GM12878 (cell line): ENCODE data around the gene BHLHA9. TPM values are rescaled to one million over a fixed set of nuclear protein-coding genes. Genes with fewer than 3 reads are reported as not detected.

Source experiments
- ATAC-seq: fragments of 200-7000 bp; cut with Tn5 transposase; 3 replicates; pipeline ENCODE4 v1.9.1; 2020; ENCODE audit warnings: mild to moderate bottlenecking, moderate library complexity
- BruUV-seq: library from RNA; stranded (reverse); fragments of 400-500 nt; replicated peaks from 2 replicates; lab custom pipeline; 2021; lab: Mats Ljungman, UMichigan
- CTCF ChIA-PET: fragments of 300-600 bp; sonication (Branson Sonifier 250); formaldehyde crosslinking; extraction: SDS; loops from one replicate; lab custom pipeline; 2021; ENCODE audit warnings: inconsistent platforms; lab: Yijun Ruan, JAX
- POLR2A ChIA-PET: fragments of 350-600 bp; formaldehyde crosslinking; extraction: SDS; loops from one replicate; lab custom pipeline; 2021; ENCODE audit warnings: inconsistent platforms; lab: Charles Lee
- RAD21 ChIA-PET: fragments of 300-600 bp; sonication (Branson Sonifier 250); formaldehyde crosslinking; loops from one replicate; lab custom pipeline; 2023; ENCODE audit warnings: antibody characterized with exemption; ENCODE audit not compliant: unreplicated experiment; lab: Charles Lee
- SMC1A ChIA-PET: fragments of 300-600 bp; sonication (Branson Sonifier 250); formaldehyde crosslinking; loops from one replicate; lab custom pipeline; 2023; ENCODE audit not compliant: unreplicated experiment, uncharacterized antibody; lab: Charles Lee
- DNase-seq: peaks from one replicate; pipeline ENCODE4 v3.0.0-alpha.2; 2011; ENCODE audit warnings: low read depth, low spot score
- FAIRE-seq: peaks from 3 replicates; lab custom pipeline; 2011; peaks lifted over from hg19 to GRCh38; lab: Jason Lieb, UNC
- H2AFZ ChIP-seq: 2 replicates; pipeline ENCODE4 v1.6.0; 2011; ENCODE audit warnings: low read depth, low read length, control low read depth; ENCODE audit not compliant: control insufficient read depth
- H3K27ac ChIP-seq: 2 replicates; pipeline ENCODE4 v1.5.1; 2011; ENCODE audit warnings: control low read depth; ENCODE audit not compliant: control insufficient read depth, insufficient read depth
- H3K27me3 ChIP-seq, 2 experiments: replicated peaks in 1 of 2; 2 replicates each; pipeline versions ENCODE4 v1.6.0 to v1.6.1; 2011; ENCODE audit warnings: low read length in 1 of 2; ENCODE audit not compliant: control insufficient read depth in 2 of 2, insufficient read depth in 2 of 2
- H3K36me3 ChIP-seq, 2 experiments: 2 replicates each; pipeline ENCODE4 v1.5.1; 2011; ENCODE audit warnings: low read length in 1 of 2; ENCODE audit not compliant: control insufficient read depth in 2 of 2, insufficient read depth in 2 of 2
- H3K4me1 ChIP-seq: 2 replicates; pipeline ENCODE4 v1.6.1; 2011; ENCODE audit warnings: mild to moderate bottlenecking, low read length, moderate library complexity, mixed read lengths; ENCODE audit not compliant: control insufficient read depth, insufficient read depth
- H3K4me2 ChIP-seq: 2 replicates; pipeline ENCODE4 v1.6.0; 2011; ENCODE audit warnings: control low read depth; ENCODE audit not compliant: control insufficient read depth, insufficient read depth
- H3K4me3 ChIP-seq: fragments of 200-600 bp; sonication (generic); 2 replicates; pipeline ENCODE4 v1.5.1; 2016
- H3K79me2 ChIP-seq: 2 replicates; pipeline ENCODE4 v1.6.0; 2011; ENCODE audit warnings: low read length; ENCODE audit not compliant: control insufficient read depth, insufficient read depth
- H3K9ac ChIP-seq: 2 replicates; pipeline ENCODE4 v1.8.0; 2011; ENCODE audit warnings: low read length, control low read depth, mixed read lengths; ENCODE audit not compliant: control insufficient read depth, insufficient read depth
- H3K9me3 ChIP-seq: replicated peaks from 3 replicates; pipeline ENCODE4 v1.5.1; 2011; ENCODE audit warnings: mild to moderate bottlenecking, low read length; ENCODE audit not compliant: control insufficient read depth, insufficient read depth
- H4K20me1 ChIP-seq: 2 replicates; pipeline ENCODE4 v1.6.0; 2011; ENCODE audit not compliant: control insufficient read depth, insufficient read depth
- ATF7 ChIP-seq: fragments of 450-650 bp; IDR thresholded peaks from 2 replicates; pipeline ENCODE4 v1.6.1; 2016; ENCODE audit warnings: low read depth, mild to moderate bottlenecking
- CHD1 ChIP-seq: IDR thresholded peaks from 2 replicates; pipeline ENCODE4 v1.6.1; 2012; ENCODE audit warnings: low read depth, low read length, improper control_type of control experiment
- CREB1 ChIP-seq: IDR thresholded peaks from 2 replicates; pipeline ENCODE4 v1.6.1; 2012; ENCODE audit warnings: low read depth, mild to moderate bottlenecking, inconsistent platforms
- ETV6 ChIP-seq, 2 experiments: fragments of 450-650 bp in 1 of 2; IDR thresholded peaks in 1 of 2; conservative IDR thresholded peaks in 1 of 2; 2 replicates each; pipeline ENCODE4 v1.6.1; 2014; ENCODE audit warnings: antibody characterized with exemption in 1 of 2, borderline replicate concordance in 1 of 2, low read depth in 1 of 2, mild to moderate bottlenecking in 1 of 2, moderate library complexity in 1 of 2
- NFIC ChIP-seq: IDR thresholded peaks from 2 replicates; pipeline ENCODE4 v1.6.1; 2012; ENCODE audit warnings: low read depth, mild to moderate bottlenecking, inconsistent platforms, low read length, moderate library complexity
- NFXL1 ChIP-seq: fragments of 450-650 bp; IDR thresholded peaks from 2 replicates; pipeline ENCODE4 v1.6.1; 2017; ENCODE audit warnings: antibody characterized with exemption, mild to moderate bottlenecking, borderline replicate concordance
- NR2C2 ChIP-seq: IDR thresholded peaks from 2 replicates; pipeline ENCODE4 v1.6.1; 2011; ENCODE audit warnings: borderline replicate concordance, low read depth; ENCODE audit not compliant: control insufficient read depth, insufficient read length
- PAX5 ChIP-seq: IDR thresholded peaks from 2 replicates; pipeline ENCODE4 v1.6.1; 2011; ENCODE audit warnings: low read depth, low read length, borderline replicate concordance
- SMAD1 ChIP-seq: fragments of 450-650 bp; IDR thresholded peaks from 2 replicates; pipeline ENCODE4 v1.6.1; 2018; ENCODE audit warnings: mild to moderate bottlenecking, low read depth; ENCODE audit not compliant: partially characterized antibody
- SMC3 ChIP-seq: IDR thresholded peaks from 2 replicates; pipeline ENCODE4 v1.6.1; 2011; ENCODE audit warnings: low read length, improper control_type of control experiment, borderline replicate concordance
- TCF7 ChIP-seq: IDR thresholded peaks from 2 replicates; pipeline ENCODE4 v1.6.1; 2014; ENCODE audit warnings: antibody characterized with exemption, borderline replicate concordance
- ZBTB40 ChIP-seq: fragments of 450-650 bp; IDR thresholded peaks from 2 replicates; pipeline ENCODE4 v1.6.1; 2016; ENCODE audit warnings: mild to moderate bottlenecking, moderate library complexity, borderline replicate concordance
- ZNF687 ChIP-seq: fragments of 450-650 bp; IDR thresholded peaks from 2 replicates; pipeline ENCODE4 v1.6.1; 2017; ENCODE audit warnings: mild to moderate bottlenecking, moderate library complexity
- ZSCAN29 ChIP-seq: fragments of 450-650 bp; IDR thresholded peaks from 2 replicates; pipeline ENCODE4 v1.6.1; 2017; ENCODE audit warnings: mild to moderate bottlenecking, moderate library complexity
- WGBS: methylation state at CpG from one replicate; pipeline ENCODE4 v1.1.6; 2016; ENCODE audit warnings: low lambda C conversion rate; ENCODE audit not compliant: insufficient replicate concordance, insufficient coverage; ENCODE audit errors: missing lambda C conversion rate; 5-methylcytosine and 5-hydroxymethylcytosine counted together
- in situ Hi-C: fragments of 300-500 bp; cut with MboI; formaldehyde crosslinking; loops from 9 replicates; pipeline ENCODE4 v1.14.3; 2018; ENCODE audit warnings: mixed read lengths
- intact Hi-C: fragments of 100-400 bp; cut with micrococcal nuclease; formaldehyde crosslinking; loops from one replicate; pipeline ENCODE4 v1.14.2; 2022; ENCODE audit not compliant: unreplicated experiment
- polyA plus RNA-seq, 11 experiments: library from polyadenylated mRNA; depleted of rRNA in 4 of 11; unstranded in 6 of 11; stranded (reverse) in 5 of 11; fragments of >200 nt; fragmentation: Nextera tagmentation in 4 of 11; fragmentation: Illumina TruSeq in 1 of 11; extraction: Ambion mirVana in 4 of 11; extraction: Trizol in 1 of 11; gene quantifications; 1 replicate in 1 of 11; 2 replicates in 10 of 11; pipeline versions ENCODE4 v1.2.1 to v1.2.3, GENCODE V29; 2011 to 2016; ENCODE audit warnings: inconsistent platforms in 2 of 11, missing spikeins in 2 of 11, low read depth in 1 of 11
- total RNA-seq, 4 experiments: library from RNA; depleted of rRNA in 3 of 4; stranded (reverse); fragments of >200 nt in 3 of 4; fragmentation: Illumina TruSeq in 1 of 4; extraction: Trizol in 1 of 4; gene quantifications; 2 replicates each; pipeline versions ENCODE4 v1.2.1 to v1.2.3, GENCODE V29; 2013 to 2021

The BHLHA9 gene
- total and polyA plus RNA-seq, 10 of the 15 experiments (the other 5 are each of a cell fraction or from before 2014, with no cell fraction given) = not detected

DNA sequence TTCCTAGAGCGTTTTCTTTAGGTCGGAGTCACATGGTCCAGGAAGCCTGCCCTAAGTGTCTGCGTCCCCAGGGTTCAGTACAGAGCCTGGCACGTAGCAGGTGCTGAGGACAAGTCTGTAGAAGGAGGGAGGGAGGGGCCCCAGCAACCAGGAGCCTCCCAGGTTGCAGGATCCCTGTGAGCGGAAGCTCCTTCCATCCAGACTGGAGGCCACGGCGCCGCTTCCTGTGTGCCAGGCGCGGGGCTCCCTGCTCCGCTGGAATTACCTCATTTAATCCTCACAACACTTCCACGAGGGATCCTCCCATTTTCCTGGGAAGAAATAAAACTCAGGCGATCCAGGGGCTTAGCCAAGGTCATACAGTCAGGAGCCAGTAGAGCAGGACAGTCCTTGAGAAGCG lies 31.3 kb downstream of the BHLHA9 start (continued):
- no peak for TF ChIP-seq ZBTB40

GRCh38 chr17:1302761-1303160 lies 32.5 kb downstream of the BHLHA9 start:
- no peak for ATAC-seq
- intact Hi-C loops = no loop called here
- H2AFZ ChIP-seq = no peak overlapping the region
- in situ Hi-C loops = no loop called here
- DNase-seq = no peak
- no peaks in the 10 kb centered on the region for H3K79me2 ChIP-seq
- WGBS = 53% methylated on average over 16 of the region's 18 CpGs
- POLR2A ChIA-PET = interaction anchor here (0.6 kb wide), 1 partner anchor 329 kb away, joined by 3 read pairs; no protein-coding TSS in a partner anchor
- H3K27me3 ChIP-seq = no peaks in the 10 kb centered on the region
- FAIRE-seq = no peak
- H3K9me3 ChIP-seq = no peaks in the 10 kb centered on the region
- H3K4me3 ChIP-seq = no peak overlapping the region
- no peak overlapping the region for H3K27ac ChIP-seq
- H4K20me1 ChIP-seq = no peaks in the 10 kb centered on the region
- no peak overlapping the region for H3K9ac ChIP-seq
- H3K36me3 ChIP-seq = no peaks in the 10 kb centered on the region
- RAD21 ChIA-PET = interaction anchor here (0.7 kb wide), 1 partner anchor 214 kb away, joined by 3 read pairs; the partner anchor contains the start of gene INPP5K
- CTCF ChIA-PET = no interaction called here
- no peak overlapping the region for H3K4me2 ChIP-seq
- no TSS peak for BruUV-seq
- SMC1A ChIA-PET = no interaction called here
- H3K4me1 ChIP-seq = no peaks in the 10 kb centered on the region
- TF ChIP-seq SMAD1 (no peak), ATF7 (no peak), ETV6 (conservative IDR thresholded peaks at IDR 0.05 in 1 of 2, IDR thresholded peaks at IDR 0.05 in 1 of 2; ENCODE audit: borderline replicate concordance in 1 of 2, low read depth in 1 of 2) (no peak), TCF7 (no peak), PAX5 (no peak), ZSCAN29 (no peak), NR2C2 (no peak), CHD1 (no peak), NFIC (no peak), CREB1 (no peak), SMC3 (no peak), ZNF687 (no peak), NFXL1 (no peak)
